ENCODE measurements around the gene BCL2L13. TPM values are rescaled to one million over a fixed set of nuclear protein-coding genes. Genes with fewer than 3 reads are reported as not detected.
A peak's percentile ranks its signal among the peaks of the same experiment; 100 is the strongest.

Gene BCL2L13
- polyA plus RNA-seq, 1 donor from 2014 or later, result 20.8 TPM

DNA sequence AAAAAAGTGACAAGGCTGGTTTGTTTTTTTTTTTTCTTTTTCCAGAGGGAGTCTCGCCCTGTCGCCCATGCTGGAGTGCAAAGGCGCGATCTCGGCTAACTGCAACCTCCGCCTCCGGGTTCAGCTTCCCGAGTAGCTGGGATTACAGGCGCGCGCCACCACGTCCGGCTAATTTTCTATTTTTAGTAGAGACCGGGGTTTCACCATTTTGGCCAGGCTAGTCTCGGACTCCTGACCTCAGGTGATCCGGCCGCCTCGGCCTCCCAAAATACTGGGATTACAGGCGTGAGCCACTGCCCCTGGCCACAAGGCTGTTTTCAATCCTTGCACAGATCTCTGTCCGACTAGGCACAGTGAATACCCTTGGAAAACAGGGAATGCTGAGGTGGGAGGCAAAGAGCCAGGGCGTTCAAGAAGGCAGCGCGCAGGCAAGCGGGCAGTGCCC lies 10.6 kb upstream of the BCL2L13 start:
- Histone ChIP-seq H3F3A (ENCODE audit: insufficient read depth, low read length, poor library complexity, severe bottlenecking) (peaks cover 3% of the 10 kb centered on the region), H3K27ac (ENCODE audit: low read length) (peak overlapping the region; percentile 88), H3K9me2 (ENCODE audit: insufficient read depth, low read length) (no peaks in the 10 kb centered on the region), H3K27me3 (ENCODE audit: insufficient read depth, low read depth, low read length) (no peaks in the 10 kb centered on the region), H3K9me3 (ENCODE audit: low read length) (no peaks in the 10 kb centered on the region), H4K20me1 (ENCODE audit: insufficient read depth) (no peaks in the 10 kb centered on the region), H3K9ac (ENCODE audit: low read length) (peak overlapping the region; percentile 94), H3K79me2 (replicated peaks; ENCODE audit: insufficient read depth, low read length) (peaks cover 35% of the 10 kb centered on the region), H3K4me2 (ENCODE audit: low read length) (peak overlapping the region; percentile 52), H3K4me3 (ENCODE audit: low read length) (peak overlapping the region; percentile 83), H2AFZ (ENCODE audit: low read depth, low read length) (peak overlapping the region; percentile 57), H3K36me3 (ENCODE audit: insufficient read depth, low read length) (no peaks in the 10 kb centered on the region)
- TF ChIP-seq MXI1 (conservative IDR thresholded peaks at IDR 0.05; ENCODE audit: poor library complexity, severe bottlenecking), result no peak

GRCh38 chr22:17628406-17629172 lies 10.0 kb upstream of the BCL2L13 start, which contains the start of gene ATP6V1E1:
TSS of gene ATP6V1E1 (minus strand) at chr22:17628749. CDS start at chr22:17628635, 114 bp downstream.
- Histone ChIP-seq H3K4me3 (ENCODE audit: low read length) (peak within 1 kb of the TSS; percentile 83), H3K27me3 (ENCODE audit: insufficient read depth, low read depth, low read length) (no peaks in the 10 kb centered on the region), H3K9me2 (ENCODE audit: insufficient read depth, low read length) (no peaks in the 10 kb centered on the region), H3K27ac (ENCODE audit: low read length) (peak within 1 kb of the TSS; percentile 88), H2AFZ (ENCODE audit: low read depth, low read length) (peak within 1 kb of the TSS; percentile 80), H3K4me2 (ENCODE audit: low read length) (peak within 1 kb of the TSS; percentile 76), H3F3A (ENCODE audit: insufficient read depth, low read length, poor library complexity, severe bottlenecking) (peaks cover 3% of the 10 kb centered on the region), H3K36me3 (ENCODE audit: insufficient read depth, low read length) (no peaks in the 10 kb centered on the region), H3K79me2 (replicated peaks; ENCODE audit: insufficient read depth, low read length) (peaks cover 31% of the 10 kb centered on the region), H4K20me1 (ENCODE audit: insufficient read depth) (no peaks in the 10 kb centered on the region), H3K9me3 (ENCODE audit: low read length) (no peaks in the 10 kb centered on the region), H3K9ac (ENCODE audit: low read length) (peak within 1 kb of the TSS; percentile 94)
- TF ChIP-seq EP300 (conservative IDR thresholded peaks at IDR 0.05; ENCODE audit: poor library complexity, severe bottlenecking), result peak; percentile 13
- peak; percentile 75 for TF ChIP-seq MXI1 (conservative IDR thresholded peaks at IDR 0.05; ENCODE audit: poor library complexity, severe bottlenecking)
- TF ChIP-seq, protein P1, sequence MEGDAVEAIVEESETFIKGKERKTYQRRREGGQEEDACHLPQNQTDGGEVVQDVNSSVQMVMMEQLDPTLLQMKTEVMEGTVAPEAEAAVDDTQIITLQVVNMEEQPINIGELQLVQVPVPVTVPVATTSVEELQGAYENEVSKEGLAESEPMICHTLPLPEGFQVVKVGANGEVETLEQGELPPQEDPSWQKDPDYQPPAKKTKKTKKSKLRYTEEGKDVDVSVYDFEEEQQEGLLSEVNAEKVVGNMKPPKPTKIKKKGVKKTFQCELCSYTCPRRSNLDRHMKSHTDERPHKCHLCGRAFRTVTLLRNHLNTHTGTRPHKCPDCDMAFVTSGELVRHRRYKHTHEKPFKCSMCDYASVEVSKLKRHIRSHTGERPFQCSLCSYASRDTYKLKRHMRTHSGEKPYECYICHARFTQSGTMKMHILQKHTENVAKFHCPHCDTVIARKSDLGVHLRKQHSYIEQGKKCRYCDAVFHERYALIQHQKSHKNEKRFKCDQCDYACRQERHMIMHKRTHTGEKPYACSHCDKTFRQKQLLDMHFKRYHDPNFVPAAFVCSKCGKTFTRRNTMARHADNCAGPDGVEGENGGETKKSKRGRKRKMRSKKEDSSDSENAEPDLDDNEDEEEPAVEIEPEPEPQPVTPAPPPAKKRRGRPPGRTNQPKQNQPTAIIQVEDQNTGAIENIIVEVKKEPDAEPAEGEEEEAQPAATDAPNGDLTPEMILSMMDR (IDR thresholded peaks at IDR 0.05; ENCODE audit: poor library complexity, severe bottlenecking), result no peak
- TF ChIP-seq TAF1 (IDR thresholded peaks at IDR 0.05; ENCODE audit: low read depth), result no peak
- TF ChIP-seq, protein P2, sequence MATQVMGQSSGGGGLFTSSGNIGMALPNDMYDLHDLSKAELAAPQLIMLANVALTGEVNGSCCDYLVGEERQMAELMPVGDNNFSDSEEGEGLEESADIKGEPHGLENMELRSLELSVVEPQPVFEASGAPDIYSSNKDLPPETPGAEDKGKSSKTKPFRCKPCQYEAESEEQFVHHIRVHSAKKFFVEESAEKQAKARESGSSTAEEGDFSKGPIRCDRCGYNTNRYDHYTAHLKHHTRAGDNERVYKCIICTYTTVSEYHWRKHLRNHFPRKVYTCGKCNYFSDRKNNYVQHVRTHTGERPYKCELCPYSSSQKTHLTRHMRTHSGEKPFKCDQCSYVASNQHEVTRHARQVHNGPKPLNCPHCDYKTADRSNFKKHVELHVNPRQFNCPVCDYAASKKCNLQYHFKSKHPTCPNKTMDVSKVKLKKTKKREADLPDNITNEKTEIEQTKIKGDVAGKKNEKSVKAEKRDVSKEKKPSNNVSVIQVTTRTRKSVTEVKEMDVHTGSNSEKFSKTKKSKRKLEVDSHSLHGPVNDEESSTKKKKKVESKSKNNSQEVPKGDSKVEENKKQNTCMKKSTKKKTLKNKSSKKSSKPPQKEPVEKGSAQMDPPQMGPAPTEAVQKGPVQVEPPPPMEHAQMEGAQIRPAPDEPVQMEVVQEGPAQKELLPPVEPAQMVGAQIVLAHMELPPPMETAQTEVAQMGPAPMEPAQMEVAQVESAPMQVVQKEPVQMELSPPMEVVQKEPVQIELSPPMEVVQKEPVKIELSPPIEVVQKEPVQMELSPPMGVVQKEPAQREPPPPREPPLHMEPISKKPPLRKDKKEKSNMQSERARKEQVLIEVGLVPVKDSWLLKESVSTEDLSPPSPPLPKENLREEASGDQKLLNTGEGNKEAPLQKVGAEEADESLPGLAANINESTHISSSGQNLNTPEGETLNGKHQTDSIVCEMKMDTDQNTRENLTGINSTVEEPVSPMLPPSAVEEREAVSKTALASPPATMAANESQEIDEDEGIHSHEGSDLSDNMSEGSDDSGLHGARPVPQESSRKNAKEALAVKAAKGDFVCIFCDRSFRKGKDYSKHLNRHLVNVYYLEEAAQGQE (IDR thresholded peaks at IDR 0.05; ENCODE audit: borderline replicate concordance), result peak; percentile 55
- peak; percentile 92 for TF ChIP-seq POLR2AphosphoS5 (IDR thresholded peaks at IDR 0.05)

DNA sequence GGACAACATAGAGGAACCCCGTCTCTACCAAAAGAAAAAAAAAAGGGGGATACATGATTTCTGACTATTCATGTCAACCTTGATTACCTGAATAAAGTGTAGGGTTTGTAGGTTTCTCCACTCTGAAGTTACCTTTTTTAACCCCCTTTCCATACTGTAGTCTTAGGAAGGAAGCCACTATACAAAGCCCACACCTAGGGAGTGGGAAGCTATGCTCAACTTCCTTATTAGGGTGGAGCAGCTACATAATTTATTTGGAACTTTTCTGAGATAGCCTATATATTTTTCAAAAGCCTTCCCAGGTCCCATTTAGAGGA lies 9.4 kb upstream of the BCL2L13 start:
- peak overlapping the region; percentile 80 for H2AFZ ChIP-seq (ENCODE audit: low read depth, low read length)
- H3K27ac ChIP-seq (ENCODE audit: low read length), result peak overlapping the region; percentile 88
- no peaks in the 10 kb centered on the region for H4K20me1 ChIP-seq (ENCODE audit: insufficient read depth)
- H3K27me3 ChIP-seq (ENCODE audit: insufficient read depth, low read depth, low read length), result no peaks in the 10 kb centered on the region
- H3K79me2 ChIP-seq (replicated peaks; ENCODE audit: insufficient read depth, low read length), result peaks cover 26% of the 10 kb centered on the region
- H3K4me3 ChIP-seq (ENCODE audit: low read length), result peak overlapping the region; percentile 83
- no peaks in the 10 kb centered on the region for H3K36me3 ChIP-seq (ENCODE audit: insufficient read depth, low read length)
- no peaks in the 10 kb centered on the region for H3K9me3 ChIP-seq (ENCODE audit: low read length)
- peak overlapping the region; percentile 94 for H3K9ac ChIP-seq (ENCODE audit: low read length)
- peaks cover 3% of the 10 kb centered on the region for H3F3A ChIP-seq (ENCODE audit: insufficient read depth, low read length, poor library complexity, severe bottlenecking)
- H3K9me2 ChIP-seq (ENCODE audit: insufficient read depth, low read length), result no peaks in the 10 kb centered on the region
- H3K4me2 ChIP-seq (ENCODE audit: low read length), result peak overlapping the region; percentile 76
- TF ChIP-seq TAF1 (IDR thresholded peaks at IDR 0.05; ENCODE audit: low read depth) (no peak), SMC3 (conservative IDR thresholded peaks at IDR 0.05; ENCODE audit: poor library complexity) (no peak), RAD21 (conservative IDR thresholded peaks at IDR 0.05) (no peak), MXI1 (conservative IDR thresholded peaks at IDR 0.05; ENCODE audit: poor library complexity, severe bottlenecking) (no peak), EP300 (conservative IDR thresholded peaks at IDR 0.05; ENCODE audit: poor library complexity, severe bottlenecking) (no peak), POLR2AphosphoS5 (IDR thresholded peaks at IDR 0.05) (no peak)
- TF ChIP-seq, protein P2 (IDR thresholded peaks at IDR 0.05; ENCODE audit: borderline replicate concordance), result no peak
- TF ChIP-seq, protein P1 (IDR thresholded peaks at IDR 0.05; ENCODE audit: poor library complexity, severe bottlenecking), result no peak

All from neural cell (in vitro differentiated cells).